IMR-90 (cell line): Measurements from ENCODE around the gene CFAP52. TPM values are rescaled to one million over a fixed set of nuclear protein-coding genes. Genes with fewer than 3 reads are reported as not detected.

Source experiments
- ATAC-seq: fragments of 200-7000 bp; cut with Tn5 transposase; 2 replicates; pipeline ENCODE4 v1.9.1; 2020; ENCODE audit warnings: low read depth, mild to moderate bottlenecking, moderate library complexity
- BruUV-seq: library from RNA; stranded (reverse); fragments of 400-500 nt; replicated peaks from 2 replicates; lab custom pipeline; 2021; lab: Mats Ljungman, UMichigan
- CTCF ChIA-PET: fragments of 300-600 bp; formaldehyde crosslinking; extraction: SDS; loops from one replicate; lab custom pipeline; 2021; ENCODE audit warnings: antibody characterized with exemption; lab: Yijun Ruan, JAX
- POLR2A ChIA-PET: fragments of 300-600 bp; sonication (Branson Sonifier 250); formaldehyde crosslinking; loops from one replicate; lab custom pipeline; 2022; ENCODE audit warnings: antibody characterized with exemption; ENCODE audit not compliant: unreplicated experiment; lab: Charles Lee
- DNase-seq: peaks from one replicate; pipeline ENCODE4 v3.0.0; 2013
- H2AFZ ChIP-seq: replicated peaks from 2 replicates; pipeline ENCODE3; 2013; ENCODE audit warnings: low read length, mild to moderate bottlenecking; ENCODE audit not compliant: poor library complexity
- H2AK5ac ChIP-seq: 2 replicates; pipeline ENCODE4 v1.6.1; 2013; ENCODE audit warnings: low read depth, low read length, inconsistent platforms
- H2AK9ac ChIP-seq: replicated peaks from 2 replicates; pipeline ENCODE3; 2013; ENCODE audit warnings: mild to moderate bottlenecking, low read depth, low read length, moderate library complexity; ENCODE audit not compliant: poor library complexity
- H2BK120ac ChIP-seq: 2 replicates; pipeline ENCODE4 v1.6.1; 2013; ENCODE audit warnings: low read depth, low read length, inconsistent platforms
- H2BK15ac ChIP-seq: 3 replicates; pipeline ENCODE4 v1.6.1; 2013; ENCODE audit warnings: low read depth, low read length, inconsistent platforms
- H2BK20ac ChIP-seq: 2 replicates; pipeline ENCODE4 v1.6.1; 2013; ENCODE audit warnings: low read depth, mild to moderate bottlenecking, inconsistent platforms, low read length, moderate library complexity
- H2BK5ac ChIP-seq: 2 replicates; pipeline ENCODE4 v1.6.1; 2013; ENCODE audit warnings: mild to moderate bottlenecking, low read depth, low read length, inconsistent platforms; ENCODE audit not compliant: poor library complexity, severe bottlenecking
- H3K14ac ChIP-seq: replicated peaks from 2 replicates; pipeline ENCODE4 v1.6.1; 2013; ENCODE audit warnings: low read depth, low read length, inconsistent platforms
- H3K18ac ChIP-seq: 2 replicates; pipeline ENCODE4 v1.6.1; 2013; ENCODE audit warnings: low read depth, low read length, control low read depth
- H3K23ac ChIP-seq: 2 replicates; pipeline ENCODE4 v1.6.1; 2013; ENCODE audit warnings: low read depth, low read length, inconsistent platforms
- H3K27ac ChIP-seq: 2 replicates; pipeline ENCODE4 v1.5.1; 2013; ENCODE audit warnings: mild to moderate bottlenecking, control low read depth, low read length; ENCODE audit not compliant: insufficient read depth
- H3K27me3 ChIP-seq: 2 replicates; pipeline ENCODE4 v1.6.1; 2013; ENCODE audit warnings: low read length; ENCODE audit not compliant: control insufficient read depth, insufficient read depth
- H3K36me3 ChIP-seq: 2 replicates; pipeline ENCODE4 v1.6.1; 2013; ENCODE audit warnings: low read length, mixed read lengths; ENCODE audit not compliant: control insufficient read depth, insufficient read depth
- H3K4ac ChIP-seq: 2 replicates; pipeline ENCODE4 v1.6.1; 2013; ENCODE audit warnings: low read depth, low read length, inconsistent platforms
- H3K4me1 ChIP-seq: 2 replicates; pipeline ENCODE4 v1.6.1; 2013; ENCODE audit warnings: low read length, mixed read lengths; ENCODE audit not compliant: control insufficient read depth, insufficient read depth
- H3K4me2 ChIP-seq: 2 replicates; pipeline ENCODE4 v1.6.1; 2013; ENCODE audit warnings: low read depth, mild to moderate bottlenecking, control low read depth, low read length, moderate library complexity
- H3K4me3 ChIP-seq: 2 replicates; pipeline ENCODE4 v1.5.1; 2013; ENCODE audit warnings: low read depth, mild to moderate bottlenecking, control low read depth, low read length, moderate library complexity; ENCODE audit not compliant: insufficient read depth
- H3K56ac ChIP-seq: 2 replicates; pipeline ENCODE4 v1.6.1; 2013; ENCODE audit warnings: low read length, inconsistent platforms; ENCODE audit not compliant: insufficient read depth; ENCODE audit errors: extremely low read depth
- H3K79me1 ChIP-seq, 2 experiments: 2 replicates each; pipeline ENCODE4 v1.6.1; 2013; ENCODE audit warnings: low read length in 2 of 2, inconsistent platforms in 1 of 2, low read depth in 1 of 2
- H3K9ac ChIP-seq: 2 replicates; pipeline ENCODE4 v1.6.1; 2013; ENCODE audit warnings: low read depth, low read length, control low read depth
- H3K9me1 ChIP-seq: 2 replicates; pipeline ENCODE4 v1.6.1; 2013; ENCODE audit warnings: low read length, inconsistent platforms; ENCODE audit not compliant: insufficient read depth
- H3K9me3 ChIP-seq: 2 replicates; pipeline ENCODE4 v1.6.1; 2013; ENCODE audit warnings: low read length; ENCODE audit not compliant: control insufficient read depth, insufficient read depth
- H4K20me1 ChIP-seq: 2 replicates; pipeline ENCODE4 v1.6.1; 2013; ENCODE audit warnings: low read length, inconsistent platforms; ENCODE audit not compliant: insufficient read depth
- H4K5ac ChIP-seq: 2 replicates; pipeline ENCODE4 v1.6.1; 2013; ENCODE audit warnings: mild to moderate bottlenecking, low read depth, low read length, control low read depth
- H4K8ac ChIP-seq, 2 experiments: 2 replicates each; pipeline ENCODE4 v1.6.1; 2013; ENCODE audit warnings: low read depth in 2 of 2, low read length in 2 of 2, control low read depth in 1 of 2, inconsistent platforms in 1 of 2
- H4K91ac ChIP-seq: 2 replicates; pipeline ENCODE4 v1.6.1; 2013; ENCODE audit warnings: low read depth, low read length, inconsistent platforms; ENCODE audit not compliant: insufficient read depth
- BHLHE40 ChIP-seq: fragments of 150-350 bp; IDR thresholded peaks from 2 replicates; pipeline ENCODE4 v1.6.1; 2016; ENCODE audit warnings: mild to moderate bottlenecking, low read depth, low read length
- CEBPB ChIP-seq: IDR thresholded peaks from 2 replicates; pipeline ENCODE4 v1.6.1; 2012; ENCODE audit warnings: low read depth, low read length, improper control_type of control experiment
- CHD1 ChIP-seq: IDR thresholded peaks from 2 replicates; pipeline ENCODE4 v1.6.1; 2012; ENCODE audit warnings: low read depth, low read length, improper control_type of control experiment
- CTCF ChIP-seq: conservative IDR thresholded peaks from 2 replicates; pipeline ENCODE4 v1.5.1; 2012; ENCODE audit warnings: mild to moderate bottlenecking, low read depth, low read length, improper control_type of control experiment
- FOS ChIP-seq: fragments of 150-350 bp; IDR thresholded peaks from 2 replicates; pipeline ENCODE4 v1.6.1; 2016; ENCODE audit warnings: low read depth, low read length
- MAFK ChIP-seq: IDR thresholded peaks from 2 replicates; pipeline ENCODE4 v1.6.1; 2012; ENCODE audit warnings: low read depth, low read length, improper control_type of control experiment
- MAZ ChIP-seq: IDR thresholded peaks from 2 replicates; pipeline ENCODE4 v1.6.1; 2012; ENCODE audit warnings: low read depth, mild to moderate bottlenecking, low read length, improper control_type of control experiment, moderate library complexity, borderline replicate concordance
- MXI1 ChIP-seq: IDR thresholded peaks from 2 replicates; pipeline ENCODE4 v1.6.1; 2012; ENCODE audit warnings: low read depth, mild to moderate bottlenecking, low read length, moderate library complexity, borderline replicate concordance
- NFE2L2 ChIP-seq: fragments of 150-350 bp; IDR thresholded peaks from 2 replicates; pipeline ENCODE4 v1.6.1; 2016; ENCODE audit warnings: low read depth, mild to moderate bottlenecking, low read length
- POLR2A ChIP-seq: IDR thresholded peaks from 2 replicates; pipeline ENCODE4 v1.6.1; 2012; ENCODE audit warnings: mild to moderate bottlenecking, low read depth, low read length
- RAD21 ChIP-seq: IDR thresholded peaks from 2 replicates; pipeline ENCODE4 v1.6.1; 2012; ENCODE audit warnings: low read length, improper control_type of control experiment
- RCOR1 ChIP-seq: IDR thresholded peaks from 2 replicates; pipeline ENCODE4 v1.6.1; 2012; ENCODE audit warnings: mild to moderate bottlenecking, low read length, improper control_type of control experiment; ENCODE audit not compliant: insufficient replicate concordance
- RFX5 ChIP-seq: IDR thresholded peaks from 2 replicates; pipeline ENCODE4 v1.8.0; 2012; ENCODE audit warnings: low read depth, mild to moderate bottlenecking, low read length, moderate library complexity
- SMC3 ChIP-seq: fragments of 150-350 bp; IDR thresholded peaks from 2 replicates; pipeline ENCODE4 v1.6.1; 2016; ENCODE audit warnings: low read depth, mild to moderate bottlenecking, antibody characterized with exemption, low read length, moderate library complexity
- USF2 ChIP-seq: fragments of 150-350 bp; IDR thresholded peaks from 2 replicates; pipeline ENCODE4 v1.6.1; 2017; ENCODE audit warnings: mild to moderate bottlenecking, antibody characterized with exemption, low read length, low read depth
- dilution Hi-C: fragments of 300-500 bp; cut with HindIII; formaldehyde crosslinking; loops from one replicate; pipeline ENCODE4 v1.14.3; 2018; ENCODE audit warnings: low sequenced_read_pairs; ENCODE audit not compliant: unreplicated experiment
- in situ Hi-C: fragments of 300-500 bp; cut with MboI; formaldehyde crosslinking; loops from 3 replicates; pipeline ENCODE4 v1.14.3; 2019; ENCODE audit warnings: low sequenced_read_pairs, inconsistent platforms, mixed read lengths
- intact Hi-C: fragments of 100-400 bp; cut with micrococcal nuclease; formaldehyde crosslinking; loops from 2 replicates; pipeline ENCODE4 v1.10.0; 2022
- polyA plus RNA-seq, 3 experiments: library from polyadenylated mRNA; depleted of rRNA; stranded (reverse); fragments of >200 nt; gene quantifications; 2 replicates each; pipeline ENCODE4 v1.2.3, GENCODE V29; 2012; ENCODE audit warnings: low replicate concordance in 1 of 3
- total RNA-seq: library from RNA; depleted of rRNA; stranded (reverse); fragments of >200 nt; gene quantifications from 2 replicates; pipeline ENCODE4 v1.2.3, GENCODE V29; 2012
- TF ChIP-seq, protein P1 (sequence below): fragments of 150-350 bp; IDR thresholded peaks from 2 replicates; pipeline ENCODE4 v1.6.1; 2016; ENCODE audit warnings: low read depth, mild to moderate bottlenecking, low read length, moderate library complexity, borderline replicate concordance

Gene CFAP52
- total and polyA plus RNA-seq, 2 of the 4 experiments (the other 2 are of a cell fraction): 0.22 TPM; not detected in 1

DNA sequence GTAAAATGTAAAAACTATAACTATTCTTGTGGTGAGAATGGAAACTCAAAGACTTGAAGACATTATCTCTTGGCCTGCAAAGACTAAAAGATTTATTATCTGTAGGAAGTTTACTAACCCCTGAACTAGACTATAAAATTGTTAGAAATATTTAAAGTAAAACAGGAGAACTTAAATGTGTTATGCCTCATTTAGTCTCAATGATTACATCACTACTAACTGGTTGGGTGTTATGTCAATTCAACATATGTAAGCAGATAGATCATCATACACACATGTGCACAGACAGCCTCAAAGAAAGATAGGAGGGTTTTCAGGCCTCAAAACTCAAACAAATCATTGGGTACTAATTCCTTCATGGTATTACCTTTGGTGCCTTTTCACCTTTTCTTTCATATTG is 8.4 kb upstream of the CFAP52 start:
- ATAC-seq (no peak), DNase-seq (no peak)
- TF ChIP-seq RCOR1: no peak
- no peak for TF ChIP-seq FOS
- TF ChIP-seq SMC3: no peak
- TF ChIP-seq RAD21: no peak
- TF ChIP-seq, protein P1, sequence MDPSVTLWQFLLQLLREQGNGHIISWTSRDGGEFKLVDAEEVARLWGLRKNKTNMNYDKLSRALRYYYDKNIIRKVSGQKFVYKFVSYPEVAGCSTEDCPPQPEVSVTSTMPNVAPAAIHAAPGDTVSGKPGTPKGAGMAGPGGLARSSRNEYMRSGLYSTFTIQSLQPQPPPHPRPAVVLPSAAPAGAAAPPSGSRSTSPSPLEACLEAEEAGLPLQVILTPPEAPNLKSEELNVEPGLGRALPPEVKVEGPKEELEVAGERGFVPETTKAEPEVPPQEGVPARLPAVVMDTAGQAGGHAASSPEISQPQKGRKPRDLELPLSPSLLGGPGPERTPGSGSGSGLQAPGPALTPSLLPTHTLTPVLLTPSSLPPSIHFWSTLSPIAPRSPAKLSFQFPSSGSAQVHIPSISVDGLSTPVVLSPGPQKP: no peak
- no peak for TF ChIP-seq POLR2A
- TF ChIP-seq BHLHE40: no peak
- TF ChIP-seq USF2: no peak
- no peak for TF ChIP-seq CEBPB
- TF ChIP-seq CTCF: no peak
- TF ChIP-seq MXI1: no peak
- no peak for TF ChIP-seq MAZ
- TF ChIP-seq NFE2L2: no peak
- TF ChIP-seq RFX5: no peak
- no peak for TF ChIP-seq MAFK
- TF ChIP-seq CHD1: no peak
- Histone ChIP-seq H2AK9ac (no peak overlapping the region), H3K14ac (no peak overlapping the region), H2BK15ac (no peak overlapping the region), H3K4ac (no peak overlapping the region), H4K20me1 (no peaks in the 10 kb centered on the region), H3K4me1 (no peaks in the 10 kb centered on the region), H3K36me3 (peaks cover 9% of the 10 kb centered on the region), H3K9me3 (no peaks in the 10 kb centered on the region), H3K18ac (no peak overlapping the region), H3K4me3 (no peak overlapping the region), H3K9me1 (no peaks in the 10 kb centered on the region; the same call in 1 of the 2 replicates), H3K9ac (no peak overlapping the region), H3K27me3 (no peaks in the 10 kb centered on the region), H3K23ac (no peak overlapping the region), H4K8ac (no peak overlapping the region), H2BK120ac (no peak overlapping the region), H2BK5ac (no peak overlapping the region), H3K27ac (no peak overlapping the region), H3K56ac (no peak overlapping the region), H2AK5ac (no peak overlapping the region), H4K5ac (no peak overlapping the region), H4K91ac (no peak overlapping the region), H3K4me2 (no peak overlapping the region), H3K79me1 (peaks cover 3 to 7% of the 10 kb centered on the region in 2 experiments; a peak in 3 of 4 replicates), H2BK20ac (no peak overlapping the region), H2AFZ (no peak overlapping the region)
- POLR2A ChIA-PET: no interaction called here
- dilution Hi-C loops: no loop called here
- intact Hi-C loops: no loop called here
- CTCF ChIA-PET: no interaction called here
- no TSS peak for BruUV-seq
- in situ Hi-C loops: no loop called here
